Naive thymus-derived CD8-positive, alpha-beta T cell (primary cell): ENCODE results near the gene MTR. TPM values are rescaled to one million over a fixed set of nuclear protein-coding genes. Genes with fewer than 3 reads are reported as not detected.

Experiments
- ATAC-seq, 2 donors: fragments of 150-1000 bp; cut with Tn5 transposase in 1 of 2; sonication (Bioruptor Pico), chemical (Tn5 transposase) in 1 of 2; 1 replicate in 1 of 2; 2 replicates in 1 of 2; pipeline ENCODE4 v1.10.0; 2021; ENCODE audit warnings: mild to moderate bottlenecking in 2 of 2, moderate library complexity in 2 of 2
- POLR2A ChIA-PET: fragments of 350-600 bp; sonication (Branson Sonifier 250); formaldehyde crosslinking; loops from one replicate; lab custom pipeline; 2021; ENCODE audit warnings: antibody characterized with exemption; lab: Charles Lee
- DNase-seq, 10 donors: peaks; one replicate each; pipeline versions ENCODE4 v3.0.0 to v3.0.0-alpha.2; 2020 to 2022
- H3K27ac Mint-ChIP-seq, 10 donors: one replicate each; pipeline ENCODE4 v1.8.0; 2020 to 2022; ENCODE audit warnings: mild to moderate bottlenecking in 10 of 10, mixed read lengths in 10 of 10, moderate library complexity in 4 of 10, inconsistent platforms in 1 of 10
- H3K27me3 Mint-ChIP-seq, 5 donors: one replicate each; pipeline ENCODE4 v1.8.0; 2021 to 2022; ENCODE audit warnings: mixed read lengths in 5 of 5
- H3K36me3 Mint-ChIP-seq, 3 donors: one replicate each; pipeline ENCODE4 v1.8.0; 2020 to 2022; ENCODE audit warnings: mixed read lengths in 3 of 3, mild to moderate bottlenecking in 2 of 3, inconsistent platforms in 1 of 3
- H3K4me1 Mint-ChIP-seq, 4 donors: one replicate each; pipeline ENCODE4 v1.8.0; 2021 to 2022; ENCODE audit warnings: mixed read lengths in 4 of 4
- H3K4me3 Mint-ChIP-seq, 10 donors: one replicate each; pipeline ENCODE4 v1.8.0; 2020 to 2022; ENCODE audit warnings: mild to moderate bottlenecking in 10 of 10, mixed read lengths in 10 of 10, moderate library complexity in 6 of 10, inconsistent platforms in 1 of 10
- H3K9me3 Mint-ChIP-seq, 9 donors: one replicate each; pipeline ENCODE4 v1.8.0; 2020 to 2022; ENCODE audit warnings: mixed read lengths in 9 of 9, mild to moderate bottlenecking in 3 of 9, inconsistent platforms in 1 of 9, moderate library complexity in 1 of 9
- polyA plus RNA-seq, 3 donors: library from polyadenylated mRNA; unstranded; fragments of 300-500 nt; fragmentation: Illumina TruSeq; gene quantifications; one replicate each; pipeline ENCODE4 v1.2.3, GENCODE V29; 2021
- total RNA-seq, 8 experiments: library from RNA in 2 of 8; stranded (reverse) in 2 of 8; gene quantifications; one replicate each; pipeline ENCODE4 v1.2.3 and lab custom pipeline; 2021 to 2026

MTR gene
- total and polyA plus RNA-seq, 5 experiments from 2014 or later = 14.8 to 67.9 (median 25.6) TPM

DNA sequence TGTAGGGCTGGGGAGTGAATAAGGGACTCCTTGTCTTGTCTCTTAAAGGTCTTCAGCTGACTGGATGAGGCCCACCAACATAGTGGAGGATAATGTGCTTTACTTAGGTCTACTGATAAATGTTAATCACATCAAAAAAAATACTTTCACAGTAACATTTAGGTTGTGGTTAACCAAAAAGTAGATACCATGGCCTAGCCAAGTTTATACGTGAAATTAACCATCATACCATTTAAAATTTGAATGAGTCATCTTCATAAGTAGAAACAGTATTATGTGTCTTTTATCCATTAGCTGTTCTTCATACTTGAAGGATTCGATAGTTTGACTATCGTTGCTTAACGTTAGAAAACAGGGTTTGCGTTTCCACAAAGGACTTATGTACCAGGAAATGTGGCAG, 80.9 kb downstream of the MTR start:
- H3K36me3 Mint-ChIP-seq = peaks cover 0 to 92% (median 17%) of the 10 kb centered on the region in 3 donors
- no peaks in the 10 kb centered on the region for H3K9me3 Mint-ChIP-seq
- H3K4me3 Mint-ChIP-seq = no peak overlapping the region
- no peaks in the 10 kb centered on the region for H3K27me3 Mint-ChIP-seq
- H3K27ac Mint-ChIP-seq = peak overlapping the region in 1 of 10 donors; percentile 24
- DNase-seq = no peak
- peaks cover 0 to 1% (median 0%) of the 10 kb centered on the region in 4 donors for H3K4me1 Mint-ChIP-seq
- POLR2A ChIA-PET = no interaction called here
- no peak for ATAC-seq

GRCh38 chr1:236877661-236878060, 82.6 kb downstream of the MTR start:
- Mint-ChIP-seq H3K27ac (no peak overlapping the region), H3K4me1 (peaks cover 0 to 1% (median 0%) of the 10 kb centered on the region in 4 donors), H3K4me3 (no peak overlapping the region), H3K36me3 (peaks cover 0 to 92% (median 14%) of the 10 kb centered on the region in 3 donors), H3K27me3 (no peaks in the 10 kb centered on the region), H3K9me3 (no peaks in the 10 kb centered on the region)
- no peak for ATAC-seq
- DNase-seq = no peak
- POLR2A ChIA-PET = no interaction called here

GRCh38 chr1:236880209-236880608, 85.1 kb downstream of the MTR start:
- no peaks in the 10 kb centered on the region for H3K9me3 Mint-ChIP-seq
- POLR2A ChIA-PET = no interaction called here
- H3K4me1 Mint-ChIP-seq = peaks cover 0 to 1% (median 0%) of the 10 kb centered on the region in 4 donors
- peaks cover 0 to 92% (median 22%) of the 10 kb centered on the region in 3 donors for H3K36me3 Mint-ChIP-seq
- DNase-seq (no peak), ATAC-seq (no peak)
- no peak overlapping the region for H3K4me3 Mint-ChIP-seq
- H3K27ac Mint-ChIP-seq = no peak overlapping the region
- no peaks in the 10 kb centered on the region for H3K27me3 Mint-ChIP-seq

GRCh38 chr1:236882678-236883077, 87.6 kb downstream of the MTR start:
- Mint-ChIP-seq H3K36me3 (peaks cover 8 to 92% (median 30%) of the 10 kb centered on the region in 3 donors), H3K9me3 (no peaks in the 10 kb centered on the region), H3K4me1 (peaks cover 0 to 1% (median 0%) of the 10 kb centered on the region in 4 donors), H3K27me3 (no peaks in the 10 kb centered on the region), H3K4me3 (no peak overlapping the region), H3K27ac (peak overlapping the region in 1 of 10 donors; percentile 24)
- DNase-seq (no peak), ATAC-seq (no peak)
- POLR2A ChIA-PET = no interaction called here

DNA sequence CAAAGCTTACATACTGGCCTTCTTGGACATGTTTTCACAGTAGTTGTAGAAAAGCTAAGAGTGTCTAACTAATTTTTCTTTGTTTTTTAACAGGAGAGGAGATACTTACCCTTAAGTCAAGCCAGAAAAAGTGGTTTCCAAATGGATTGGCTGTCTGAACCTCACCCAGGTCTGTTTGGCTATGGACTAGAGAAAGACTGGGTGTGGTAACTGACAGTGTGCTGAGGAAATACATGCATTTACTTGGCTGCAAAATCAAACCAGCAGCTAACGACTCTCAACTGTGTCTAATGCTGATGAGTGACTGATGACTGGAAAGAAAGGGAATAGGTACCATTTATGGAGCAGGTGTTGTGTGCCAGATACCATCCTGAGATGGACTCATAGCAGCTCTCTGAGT, 91.1 kb downstream of the MTR start:
- POLR2A ChIA-PET = no interaction called here
- Mint-ChIP-seq H3K36me3 (peaks cover 8 to 94% (median 34%) of the 10 kb centered on the region in 3 donors), H3K27ac (peak overlapping the region in 1 of 10 donors; percentile 21), H3K4me1 (peaks cover 0 to 1% (median 0%) of the 10 kb centered on the region in 4 donors), H3K4me3 (no peak overlapping the region), H3K27me3 (no peaks in the 10 kb centered on the region), H3K9me3 (no peaks in the 10 kb centered on the region)
- ATAC-seq (no peak), DNase-seq (no peak)

DNA sequence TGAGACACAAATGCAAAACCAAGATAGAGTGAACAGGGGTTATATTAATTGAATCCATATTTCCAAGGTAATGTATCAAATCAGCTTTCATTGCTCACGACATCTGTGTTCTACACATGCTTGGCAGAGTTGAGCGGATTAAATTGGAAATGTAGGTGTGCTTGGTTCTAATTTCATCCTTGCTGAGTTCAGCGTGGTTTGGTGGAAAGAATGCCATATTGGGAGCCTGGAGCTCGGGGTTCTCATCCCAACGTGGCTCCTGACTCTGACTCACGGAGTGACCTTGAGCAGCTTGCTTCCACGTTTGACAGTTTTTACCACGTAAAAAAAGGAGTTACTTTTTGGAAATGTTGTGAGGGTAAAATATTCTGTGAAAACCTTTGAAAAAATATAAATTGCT, 92.0 kb downstream of the MTR start:
- Mint-ChIP-seq H3K4me3 (no peak overlapping the region), H3K4me1 (peaks cover 0 to 1% (median 0%) of the 10 kb centered on the region in 4 donors), H3K36me3 (peaks cover 8 to 97% (median 43%) of the 10 kb centered on the region in 3 donors), H3K9me3 (no peaks in the 10 kb centered on the region), H3K27ac (peak overlapping the region in 2 of 10 donors; percentile 48 to 61), H3K27me3 (no peaks in the 10 kb centered on the region)
- DNase-seq = no peak
- ATAC-seq = no peak
- POLR2A ChIA-PET = no interaction called here

DNA sequence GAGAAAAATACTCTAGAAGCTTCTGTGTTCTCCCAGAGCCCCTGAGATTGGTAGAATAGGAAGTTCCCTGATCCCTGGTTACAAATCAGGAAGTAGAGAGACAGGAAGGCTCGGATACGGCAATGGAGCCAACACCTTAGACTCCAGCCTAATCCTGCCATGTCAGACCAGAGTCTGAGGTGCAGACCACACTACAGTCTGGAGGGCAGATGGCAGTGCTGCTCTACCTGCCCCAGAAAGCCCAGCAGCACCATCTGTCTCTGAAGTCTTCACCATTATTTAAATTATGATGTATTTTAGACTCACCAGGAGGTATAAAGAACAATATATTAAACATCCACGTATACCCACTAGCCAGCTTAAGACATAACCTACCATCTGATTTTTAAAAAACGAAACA, 93.0 kb downstream of the MTR start:
- peak overlapping the region in 2 of 10 donors; percentile 55 to 61 for H3K27ac Mint-ChIP-seq
- ATAC-seq (no peak), DNase-seq (no peak)
- no peak overlapping the region for H3K4me3 Mint-ChIP-seq
- no peaks in the 10 kb centered on the region for H3K27me3 Mint-ChIP-seq
- no peaks in the 10 kb centered on the region for H3K9me3 Mint-ChIP-seq
- POLR2A ChIA-PET = no interaction called here
- peaks cover 8 to 98% (median 46%) of the 10 kb centered on the region in 3 donors for H3K36me3 Mint-ChIP-seq
- peaks cover 0 to 1% (median 0%) of the 10 kb centered on the region in 4 donors for H3K4me1 Mint-ChIP-seq

DNA sequence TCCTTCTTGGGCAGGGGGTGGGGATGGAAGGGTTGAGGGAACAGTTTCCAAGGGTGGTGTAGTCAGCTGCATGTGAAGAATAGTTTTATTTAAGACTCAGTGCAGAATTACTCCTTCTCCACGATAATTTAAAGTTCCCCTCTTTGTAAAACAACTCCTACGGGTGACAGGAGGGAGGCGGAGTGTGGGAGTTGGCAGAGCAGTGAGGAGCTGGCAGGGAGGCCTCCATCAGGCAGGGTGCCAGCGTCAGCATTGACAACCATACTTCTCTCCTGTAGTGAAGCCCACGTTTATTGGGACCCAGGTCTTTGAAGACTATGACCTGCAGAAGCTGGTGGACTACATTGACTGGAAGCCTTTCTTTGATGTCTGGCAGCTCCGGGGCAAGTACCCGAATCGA, 93.8 kb downstream of the MTR start:
- H3K9me3 Mint-ChIP-seq = no peaks in the 10 kb centered on the region
- POLR2A ChIA-PET = no interaction called here
- peaks cover 8 to 98% (median 46%) of the 10 kb centered on the region in 3 donors for H3K36me3 Mint-ChIP-seq
- no peaks in the 10 kb centered on the region for H3K4me1 Mint-ChIP-seq
- no peak overlapping the region for H3K4me3 Mint-ChIP-seq
- peak overlapping the region in 1 of 10 donors; percentile 62 for H3K27ac Mint-ChIP-seq
- no peaks in the 10 kb centered on the region for H3K27me3 Mint-ChIP-seq
- no peak for ATAC-seq
- DNase-seq = no peak

DNA sequence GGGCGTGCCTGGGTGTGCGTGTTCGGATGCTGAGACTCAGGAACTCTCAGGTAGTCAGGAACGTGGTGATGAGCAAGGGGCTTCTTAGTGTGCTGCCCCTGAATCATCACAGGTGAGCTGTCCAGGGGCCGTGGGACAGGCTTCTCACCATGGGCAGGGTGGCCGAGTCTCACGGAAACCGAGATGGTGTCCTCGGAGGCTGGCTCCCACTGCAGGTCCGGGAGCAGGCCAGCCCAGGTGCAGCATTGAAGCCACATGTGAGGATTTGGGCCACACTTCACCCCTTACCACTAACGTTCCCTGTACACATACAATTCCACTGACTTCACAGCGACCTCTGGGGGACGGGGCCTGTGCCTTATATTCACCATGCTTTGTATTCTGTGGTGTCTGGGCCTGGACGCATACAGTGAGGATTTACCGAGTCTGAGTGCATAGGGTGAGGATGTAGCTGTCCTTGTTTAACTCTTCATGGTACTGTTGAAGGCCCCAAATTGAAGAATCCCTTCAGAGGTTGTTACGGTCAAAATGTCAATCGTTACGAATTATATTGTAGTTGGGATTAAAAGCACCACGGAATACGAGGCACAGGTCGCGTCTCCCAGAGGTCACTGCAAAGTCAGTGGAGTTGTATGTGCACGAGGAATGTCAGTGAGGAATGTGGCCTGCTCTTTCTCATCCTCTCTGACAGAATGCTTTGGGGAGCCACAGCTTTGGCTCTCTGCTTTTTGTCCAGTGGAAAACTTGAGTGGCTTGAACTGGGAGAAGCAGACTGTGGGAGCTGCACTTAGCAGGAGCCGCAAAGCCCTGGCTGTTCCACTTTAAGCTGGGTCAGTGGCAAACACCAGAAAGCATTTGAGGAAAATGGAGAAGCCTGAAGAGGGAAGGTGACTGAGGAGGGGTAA, 95.3 kb downstream of the MTR start:
- Mint-ChIP-seq H3K4me1 (peaks cover 0 to 2% (median 0%) of the 10 kb centered on the region in 4 donors), H3K27me3 (no peaks in the 10 kb centered on the region), H3K4me3 (no peak overlapping the region), H3K27ac (peak overlapping the region in 2 of 10 donors; percentile 73 to 79), H3K36me3 (peaks cover 7 to 99% (median 51%) of the 10 kb centered on the region in 3 donors), H3K9me3 (no peaks in the 10 kb centered on the region)
- DNase-seq = no peak
- ATAC-seq = no peak
- POLR2A ChIA-PET = no interaction called here

- POLR2A ChIA-PET = no interaction called here
- H3K36me3 Mint-ChIP-seq = peaks cover 24 to 99% (median 64%) of the 10 kb centered on the region in 3 donors
Measured at GRCh38 chr1:236893626-236894545, 98.8 kb downstream of the MTR start.

DNA sequence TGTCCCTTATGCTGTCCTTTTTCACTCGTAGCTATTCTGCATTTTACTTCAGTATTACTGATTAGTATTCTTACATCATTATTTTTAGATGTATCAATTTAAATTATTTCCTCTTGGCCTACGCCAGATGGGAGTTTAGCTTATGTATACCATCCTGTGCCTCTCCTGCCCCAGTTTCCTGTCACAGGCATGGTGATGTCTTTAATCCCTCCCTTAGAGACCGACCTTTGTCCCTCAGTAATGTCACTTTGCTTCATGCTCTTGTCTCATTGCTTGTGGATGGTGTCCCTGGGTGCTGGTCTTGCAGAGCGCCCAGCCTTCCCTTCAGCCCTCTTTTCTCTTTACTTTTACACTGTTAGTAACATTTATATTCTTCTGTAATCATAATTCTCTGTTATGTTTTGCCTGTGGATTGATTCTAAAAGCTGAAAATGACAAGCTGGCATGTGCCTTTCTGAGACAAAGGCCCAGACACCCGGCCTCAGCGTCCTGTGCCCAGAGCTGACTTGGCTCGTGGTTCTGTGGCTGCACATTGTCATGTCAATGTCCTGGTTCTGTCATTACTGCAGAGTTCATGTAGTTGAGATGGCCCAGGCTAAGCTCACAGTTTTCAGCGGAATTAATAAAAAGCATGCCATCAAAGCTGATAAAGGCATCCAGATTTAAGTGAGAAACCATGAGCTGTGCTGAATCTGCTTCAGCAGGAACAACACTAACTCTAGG, 100.7 kb downstream of the MTR start:
- ATAC-seq = no peak
- Mint-ChIP-seq H3K36me3 (peaks cover 29 to 96% (median 73%) of the 10 kb centered on the region in 3 donors), H3K27ac (peak overlapping the region in 1 of 10 donors; percentile 83), H3K4me3 (no peak overlapping the region), H3K4me1 (peaks cover 0 to 5% (median 0%) of the 10 kb centered on the region in 4 donors), H3K9me3 (peaks cover 0 to 6% (median 3%) of the 10 kb centered on the region in 9 donors), H3K27me3 (no peaks in the 10 kb centered on the region)
- no peak for DNase-seq
- POLR2A ChIA-PET = no interaction called here

More at GRCh38 chr1:236893626-236894545, 98.8 kb downstream of the MTR start:
- no peak for DNase-seq
- ATAC-seq = no peak
- H3K27me3 Mint-ChIP-seq = no peaks in the 10 kb centered on the region
- peaks cover 0 to 5% (median 0%) of the 10 kb centered on the region in 4 donors for H3K4me1 Mint-ChIP-seq
- H3K27ac Mint-ChIP-seq = peak overlapping the region in 3 of 10 donors; percentile 11 to 55 (median 51)
- H3K9me3 Mint-ChIP-seq = peaks cover 0 to 3% (median 0%) of the 10 kb centered on the region in 9 donors
- peak overlapping the region in 1 of 10 donors; percentile 24 for H3K4me3 Mint-ChIP-seq

DNA sequence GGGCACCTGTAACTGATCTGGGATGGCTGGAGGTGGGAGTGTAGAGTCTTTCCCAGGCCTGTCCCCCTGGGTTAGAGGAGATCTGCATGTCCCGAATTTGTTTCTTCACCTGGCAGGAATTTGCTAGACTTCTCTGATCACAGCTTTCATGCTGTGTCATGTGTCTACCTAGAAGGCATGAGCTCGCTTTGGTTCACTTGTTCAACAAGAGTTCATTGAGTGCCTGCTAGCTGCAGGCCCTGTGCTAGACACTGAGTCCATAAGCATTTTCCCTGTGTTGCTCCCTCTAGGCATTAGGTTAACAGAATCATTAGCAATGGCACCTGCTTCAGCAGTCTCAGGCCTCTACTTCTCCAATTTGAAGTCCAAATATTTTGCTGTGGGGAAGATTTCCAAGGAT, 101.6 kb downstream of the MTR start:
- Mint-ChIP-seq H3K27me3 (no peaks in the 10 kb centered on the region), H3K9me3 (peaks cover 2 to 14% (median 7%) of the 10 kb centered on the region in 9 donors), H3K27ac (peak overlapping the region in 3 of 10 donors; percentile 6 to 49 (median 25)), H3K36me3 (peaks cover 37 to 96% (median 73%) of the 10 kb centered on the region in 3 donors), H3K4me3 (no peak overlapping the region), H3K4me1 (peaks cover 0 to 5% (median 0%) of the 10 kb centered on the region in 4 donors)
- ATAC-seq (no peak), DNase-seq (no peak)
- POLR2A ChIA-PET = no interaction called here
